ENCODE results near the gene FRY.

DNA sequence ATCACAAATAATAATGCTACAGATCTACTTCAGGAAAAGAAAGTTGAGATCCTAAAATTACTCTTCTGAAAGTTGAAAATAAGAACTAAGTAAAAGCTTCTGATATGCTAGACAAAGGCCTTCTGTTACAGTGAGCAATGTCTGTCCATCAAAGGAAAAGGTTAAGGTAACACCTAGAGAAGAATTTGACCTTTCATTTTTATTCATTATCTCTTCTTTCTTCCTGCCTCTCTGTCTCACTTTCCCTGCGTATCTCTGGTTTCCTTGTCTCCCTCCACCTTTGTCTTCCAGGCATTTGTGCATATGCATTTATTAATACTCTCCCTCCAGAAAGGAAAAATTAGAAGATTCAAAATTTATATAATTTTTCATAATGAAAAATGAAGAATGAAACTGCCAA is 234.6 kb downstream of the FRY start:
- no peak for TF ChIP-seq CTCF (IDR thresholded peaks at IDR 0.05)
- TF ChIP-seq POLR2AphosphoS5 (IDR thresholded peaks at IDR 0.05) = no peak
